Motor neuron (in vitro differentiated cells): ENCODE data around the gene ANKRD35. TPM values are rescaled to one million over a fixed set of nuclear protein-coding genes. Genes with fewer than 3 reads are reported as not detected.

Experiments used
- ATAC-seq, 8 experiments: fragments of 200-7000 bp; cut with Tn5 transposase; replicated peaks in 6 of 8; 2 replicates each; pipeline ENCODE4 v1.8.0; 2021; ENCODE audit warnings: mild to moderate bottlenecking in 8 of 8, moderate library complexity in 8 of 8
- H3K27ac ChIP-seq, 2 donors: fragments of 250-450 bp; sonication (Bioruptor Pico); 2 replicates each; pipeline ENCODE4 v1.9.0; 2021; ENCODE audit warnings: antibody characterized with exemption in 2 of 2, mild to moderate bottlenecking in 2 of 2, moderate library complexity in 1 of 2
- H3K4me1 ChIP-seq, 2 donors: fragments of 250-450 bp; sonication (Bioruptor Pico); replicated peaks in 1 of 2; 2 replicates each; pipeline ENCODE4 v1.6.1; 2021; ENCODE audit warnings: antibody characterized with exemption in 2 of 2, mild to moderate bottlenecking in 2 of 2, moderate library complexity in 1 of 2
- H3K4me3 ChIP-seq, 5 donors: fragments of 250-450 bp; sonication (Bioruptor Pico); 2 replicates each; pipeline ENCODE4 v1.9.0; 2021; ENCODE audit warnings: antibody characterized with exemption in 5 of 5, mild to moderate bottlenecking in 5 of 5, moderate library complexity in 4 of 5
- WGBS, 10 experiments: fragments of 450-650 bp; shearing (Covaris generic); methylation state at CpG; one replicate each; pipeline ENCODE4 v1.0.0; 2022; 5-methylcytosine and 5-hydroxymethylcytosine counted together
- in situ Hi-C, 9 experiments: fragments of 400-800 bp; cut with MboI; loops; one replicate each; pipeline ENCODE4 v1.15.0; 2021; ENCODE audit warnings: low sequenced_read_pairs in 9 of 9, low pct_unique_long_range_greater_than_20kb in 2 of 9; ENCODE audit not compliant: unreplicated experiment in 9 of 9
- total RNA-seq, 8 experiments: library from RNA; unstranded; fragments of 300-600 nt; gene quantifications; 2 replicates each; pipeline versions ENCODE4 v1.2.3 to v1.2.4, GENCODE V29; 2022

The ANKRD35 gene
- total RNA-seq, 8 experiments from 2014 or later = 0.15 to 1.4 (median 0.32) TPM; not detected in 2

DNA sequence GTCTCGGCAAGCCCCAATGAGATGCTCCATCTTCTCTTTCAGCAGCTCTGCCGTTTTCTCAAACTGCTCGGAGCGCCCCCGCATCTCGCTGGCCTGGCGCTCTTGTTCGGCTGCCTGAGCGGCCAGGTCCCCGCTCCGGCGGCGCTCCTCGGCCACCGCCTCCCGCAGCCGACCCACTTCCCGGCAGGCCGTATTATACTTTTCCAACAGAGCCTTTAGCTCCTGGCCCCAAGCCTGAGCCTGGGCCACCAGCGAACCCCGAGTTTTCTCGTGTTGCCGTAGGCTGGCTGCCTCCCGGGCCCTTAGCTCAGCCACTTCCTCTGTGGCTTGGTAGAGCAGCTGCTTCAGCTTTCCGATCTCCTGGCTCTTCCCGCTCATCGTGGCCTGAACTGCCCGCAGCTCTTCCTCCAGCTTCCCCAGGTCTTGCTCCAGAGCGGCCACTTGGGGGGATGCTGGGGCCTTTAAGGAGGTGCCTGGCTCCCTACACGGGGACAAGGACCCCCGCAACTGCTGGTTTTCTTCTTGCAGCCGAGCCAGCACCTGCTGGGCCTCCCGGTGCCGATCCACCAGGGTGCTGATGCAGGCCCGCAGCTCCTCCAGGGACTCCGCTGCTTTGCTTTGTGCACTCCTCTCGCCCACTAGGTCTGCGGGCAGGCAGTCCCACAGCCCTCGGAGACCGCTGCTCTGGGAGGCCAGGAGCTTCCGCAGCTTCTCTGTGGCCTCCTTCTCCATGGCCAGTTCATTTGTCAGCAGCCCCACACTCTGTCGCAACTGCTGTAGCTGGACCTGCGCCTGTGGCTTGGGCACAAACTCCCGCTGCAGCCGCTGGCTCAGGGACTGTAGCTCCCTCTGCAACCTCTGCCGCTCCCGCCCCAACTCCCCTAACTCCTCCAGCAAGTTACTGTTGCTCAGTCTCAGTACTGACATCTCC lies 13.4 kb downstream of the ANKRD35 start:
- H3K27ac ChIP-seq = no peak overlapping the region
- H3K4me3 ChIP-seq = no peak overlapping the region
- ATAC-seq = peak; percentile 53 to 78 (median 62)
- in situ Hi-C loops = loop anchor here in 1 of 9 experiments (25.0 kb wide), 1 partner anchor 110 kb away; no protein-coding TSS in a partner anchor
- 10 to 71% (median 40%) methylated on average over 1 to 26 of the region's 47 CpGs; no CpG with 5 or more reads in 1 of the 10 experiments for WGBS, 10 experiments
- no peaks in the 10 kb centered on the region for H3K4me1 ChIP-seq

DNA sequence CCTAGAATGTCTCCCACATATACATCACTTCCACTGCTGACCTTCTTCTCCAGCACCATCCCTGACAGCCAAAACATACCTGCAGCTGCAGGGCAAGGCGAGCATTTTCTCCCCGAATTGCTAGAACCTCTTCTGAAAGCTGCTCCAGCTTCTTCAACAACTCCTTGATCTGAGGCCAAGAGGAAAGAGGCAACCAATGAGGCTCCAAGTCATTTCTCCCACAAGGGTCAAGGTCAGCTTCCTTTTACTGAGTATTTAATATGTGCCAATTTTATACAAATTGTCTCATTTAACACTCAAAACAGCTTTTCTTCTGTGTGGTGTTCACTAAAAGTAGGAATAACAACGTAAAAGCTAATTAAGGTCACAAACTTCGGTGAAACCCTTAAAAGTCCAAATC lies 17.4 kb downstream of the ANKRD35 start:
- 42 to 91% (median 72%) methylated on average over 2 to 4 of the region's 4 CpGs for WGBS, 10 experiments
- Histone ChIP-seq H3K4me3 (no peak overlapping the region), H3K27ac (no peak overlapping the region), H3K4me1 (no peaks in the 10 kb centered on the region)
- ATAC-seq = no peak
- in situ Hi-C loops = loop anchor here in 1 of 9 experiments (25.0 kb wide), 1 partner anchor 106 kb away; no protein-coding TSS in a partner anchor

DNA sequence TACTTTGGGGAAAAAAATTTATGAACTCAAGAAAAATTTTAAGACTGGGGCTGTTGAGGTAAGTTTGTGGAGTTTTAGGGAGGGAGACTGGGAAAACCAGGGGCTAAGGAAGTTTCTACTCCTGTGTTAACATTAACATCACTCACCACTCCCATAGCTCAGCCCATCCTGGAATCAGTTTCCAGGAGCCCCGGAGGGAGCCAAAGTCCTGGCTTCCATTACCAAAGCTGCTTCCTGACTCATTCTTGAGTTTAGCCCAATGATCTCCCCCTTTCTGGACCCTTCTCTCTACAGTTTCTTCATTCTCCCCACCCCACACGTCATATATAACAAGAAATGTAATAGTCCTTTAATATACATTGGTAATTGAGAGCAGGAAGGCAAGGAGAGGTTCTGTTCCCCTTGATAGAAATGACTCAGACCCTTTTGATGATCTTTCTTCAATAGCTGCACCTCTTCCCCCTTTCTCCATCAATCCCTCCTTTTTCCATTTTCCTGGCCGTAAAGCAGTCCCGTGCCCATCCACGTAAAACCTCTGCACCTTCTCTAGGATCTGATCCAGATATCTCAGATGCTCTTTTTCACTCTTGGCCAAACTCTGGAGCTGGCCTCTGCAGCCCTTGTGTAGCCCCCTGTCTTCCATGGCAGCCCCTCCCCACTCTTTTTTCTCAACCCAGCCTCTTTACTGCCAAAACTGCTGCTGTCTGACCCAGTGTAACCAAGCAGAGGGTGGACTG lies 22.2 kb downstream of the ANKRD35 start:
- no peak overlapping the region for H3K27ac ChIP-seq
- no peak for ATAC-seq
- in situ Hi-C loops = loop anchor here in 1 of 9 experiments (25.0 kb wide), 1 partner anchor 101 kb away; no protein-coding TSS in a partner anchor
- 46 to 100% (median 78%) methylated on average over 1 to 5 of the region's 5 CpGs; no CpG with 5 or more reads in 2 of the 10 experiments for WGBS, 10 experiments
- H3K4me1 ChIP-seq = no peaks in the 10 kb centered on the region
- H3K4me3 ChIP-seq = no peak overlapping the region

DNA sequence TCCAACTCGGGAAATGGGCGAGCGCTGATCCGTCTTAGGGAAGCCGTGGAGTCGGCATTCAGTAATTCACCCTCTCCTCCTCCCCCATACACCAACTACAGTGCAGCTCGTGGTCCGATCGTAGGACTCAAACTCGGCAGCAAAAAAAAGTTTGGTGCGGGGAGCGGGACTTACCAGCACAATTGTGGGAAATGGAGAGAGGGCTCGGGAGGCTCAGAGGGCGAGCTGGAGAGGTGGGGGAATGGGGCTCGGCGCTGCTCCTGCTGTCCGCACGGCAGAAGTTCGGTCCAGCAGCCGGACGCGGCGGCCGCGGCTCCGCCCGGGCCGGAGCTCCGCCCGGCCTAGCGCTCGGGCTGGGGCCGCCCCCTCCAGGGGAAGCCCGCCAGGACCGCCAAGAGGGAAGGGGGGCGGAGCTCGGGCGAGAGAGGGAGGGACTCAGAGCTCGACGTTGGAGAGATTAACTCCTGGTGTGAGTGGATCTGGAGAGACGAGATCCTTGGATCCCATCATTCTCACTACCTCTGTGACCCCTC lies 26.1 kb downstream of the ANKRD35 start:
- Histone ChIP-seq H3K4me3 (peak overlapping the region; percentile 64 to 97 (median 93)), H3K4me1 (peaks cover 5 to 8% of the 10 kb centered on the region in 2 donors), H3K27ac (peak overlapping the region; percentile 11 to 93)
- ATAC-seq = peak; percentile 67 to 80 (median 70)
- in situ Hi-C loops = loop anchor here in 1 of 9 experiments (25.0 kb wide), 1 partner anchor 97 kb away; no protein-coding TSS in a partner anchor
- 0 to 9% (median 0%) methylated on average over 1 to 32 of the region's 41 CpGs; no CpG with 5 or more reads in 3 of the 10 experiments for WGBS, 10 experiments

DNA sequence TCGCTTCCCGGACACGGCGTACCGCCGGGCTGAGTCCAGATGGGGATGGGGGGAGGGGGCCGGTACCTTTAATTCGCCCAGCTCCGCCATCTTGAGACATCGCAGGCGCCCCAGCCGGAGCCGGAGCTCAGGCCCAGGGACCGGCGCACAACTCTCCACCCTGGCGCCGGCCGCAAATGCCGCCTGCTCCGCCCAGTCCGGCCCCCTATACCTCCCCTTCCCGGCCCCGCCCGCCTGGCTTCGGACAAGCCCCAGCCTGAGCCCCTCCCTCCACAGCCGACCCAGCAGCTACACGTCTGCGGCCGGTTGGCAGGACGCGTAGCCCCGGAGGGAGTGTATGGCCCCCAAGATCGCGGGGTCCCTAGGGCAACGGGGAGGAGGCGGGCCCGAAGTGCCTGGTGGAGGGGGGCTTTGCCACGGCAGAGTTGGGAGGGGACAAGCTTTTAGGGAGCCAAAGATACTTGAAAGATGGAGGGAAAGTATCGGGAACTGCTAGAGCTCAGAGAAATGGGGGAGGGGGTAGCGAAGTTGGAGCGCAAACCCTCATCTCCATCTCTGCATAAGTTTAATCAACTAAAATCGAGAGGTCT lies 26.7 kb downstream of the ANKRD35 start, which contains the start of gene PIAS3:
Gene PIAS3, minus strand, starts transcription at position 181 of the 590 bp plus-strand sequence. Its CDS starts 91 bp downstream, at position 90.
- in situ Hi-C loops = loop anchor here in 1 of 9 experiments (25.0 kb wide), 1 partner anchor 97 kb away; no protein-coding TSS in a partner anchor
- H3K4me3 ChIP-seq = peak within 1 kb of the TSS; percentile 64 to 97 (median 93)
- peak; percentile 82 to 90 (median 86) for ATAC-seq
- peak within 1 kb of the TSS; percentile 90 to 93 for H3K27ac ChIP-seq
- peaks cover 5 to 8% of the 10 kb centered on the region in 2 donors for H3K4me1 ChIP-seq
- WGBS, 10 experiments = 0% methylated on average over 1 to 2 of the region's 42 CpGs; no CpG with 5 or more reads in 5 of the 10 experiments

DNA sequence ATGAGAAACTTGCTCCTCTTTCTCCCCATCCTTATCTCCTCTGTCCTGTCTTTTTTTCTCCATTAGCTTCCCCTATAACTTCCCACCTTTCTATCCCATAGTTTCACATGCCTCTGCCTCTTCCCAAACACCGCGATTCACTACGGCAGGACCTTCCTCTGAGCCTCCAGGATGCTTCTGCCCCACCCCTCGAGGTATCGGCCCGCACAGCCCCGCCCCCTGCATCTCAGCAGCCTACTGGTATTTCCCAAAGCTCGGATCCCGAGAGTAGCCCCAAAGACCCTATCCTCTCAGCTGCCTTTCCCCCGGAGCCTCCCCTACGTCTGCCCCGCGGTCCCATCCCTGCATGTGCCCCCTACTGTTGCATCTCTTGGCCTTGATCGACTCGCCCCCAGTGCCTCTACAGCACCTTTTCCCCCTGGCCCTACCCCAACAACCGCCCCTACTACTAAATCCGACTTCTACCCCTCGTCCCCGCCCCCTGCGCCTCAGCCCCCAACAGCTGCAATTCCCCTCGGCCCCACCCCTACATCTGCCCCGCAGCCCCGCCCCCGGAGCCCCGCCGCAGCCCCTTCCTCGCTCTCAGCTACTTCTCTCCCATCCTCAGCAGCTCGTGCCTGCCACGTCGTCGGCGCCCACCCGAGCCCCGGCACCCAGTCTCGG lies 27.3 kb downstream of the ANKRD35 start:
- in situ Hi-C loops = loop anchor here in 1 of 9 experiments (25.0 kb wide), 1 partner anchor 96 kb away; no protein-coding TSS in a partner anchor
- peak overlapping the region; percentile 90 to 93 for H3K27ac ChIP-seq
- peak; percentile 4 to 65 (median 33) for ATAC-seq
- H3K4me3 ChIP-seq = peak overlapping the region; percentile 64 to 97 (median 93)
- H3K4me1 ChIP-seq = peaks cover 5 to 8% of the 10 kb centered on the region in 2 donors
- WGBS, 10 experiments = 8% methylated on average over 2 of the region's 35 CpGs; no CpG with 5 or more reads in 9 of the 10 experiments

DNA sequence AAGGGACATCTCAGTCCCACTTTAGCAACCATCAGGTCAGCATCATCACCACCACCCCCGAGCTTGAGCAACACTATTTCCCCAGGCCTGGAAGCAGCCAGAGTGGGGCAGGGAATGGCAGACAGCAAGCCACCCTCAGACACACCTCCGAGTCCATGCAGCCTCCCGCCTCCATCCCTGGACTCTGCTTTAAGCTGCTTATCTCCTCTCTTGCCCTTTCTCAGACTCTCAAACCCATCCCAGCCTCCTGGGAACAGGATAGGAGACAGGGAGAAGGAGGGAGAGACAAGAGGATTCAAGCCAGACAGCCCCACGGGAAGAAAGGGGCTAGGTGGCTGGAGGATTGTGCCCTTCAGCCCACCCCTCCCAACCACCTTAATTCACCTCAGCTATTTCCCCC lies 28.5 kb downstream of the ANKRD35 start:
- 80 to 100% (median 91%) methylated on average over 1 to 4 of the region's 4 CpGs; no CpG with 5 or more reads in 6 of the 10 experiments for WGBS, 10 experiments
- peaks cover 5 to 8% of the 10 kb centered on the region in 2 donors for H3K4me1 ChIP-seq
- H3K27ac ChIP-seq = no peak overlapping the region
- no peak overlapping the region for H3K4me3 ChIP-seq
- in situ Hi-C loops = loop anchor here in 1 of 9 experiments (25.0 kb wide), 1 partner anchor 95 kb away; no protein-coding TSS in a partner anchor
- no peak for ATAC-seq

DNA sequence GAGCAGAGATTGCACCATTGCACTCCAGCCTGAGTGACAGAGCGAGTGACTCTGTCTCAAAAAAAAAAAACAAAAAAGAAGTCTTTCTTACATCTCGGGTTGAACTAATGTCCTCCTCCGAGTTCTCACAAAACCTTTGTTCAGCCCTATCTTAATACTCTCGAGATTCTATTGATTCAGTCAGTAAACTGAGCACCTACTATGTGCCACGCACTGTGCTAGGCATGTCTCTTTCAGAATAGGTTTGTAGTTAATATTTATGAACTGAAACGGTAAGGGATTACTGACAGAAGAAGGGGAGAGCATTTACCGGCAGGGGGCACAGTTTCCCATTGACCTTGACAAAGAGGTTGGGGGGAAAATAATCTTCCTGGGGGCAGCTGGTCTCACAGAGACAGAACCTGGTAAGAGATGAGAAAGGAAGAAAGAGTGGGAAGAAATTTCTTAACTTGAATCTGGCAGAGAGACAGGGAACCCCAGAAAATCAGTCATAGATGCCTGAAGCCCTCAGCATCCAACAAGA lies 30.2 kb downstream of the ANKRD35 start:
- in situ Hi-C loops = loop anchor here in 1 of 9 experiments (25.0 kb wide), 1 partner anchor 93 kb away; no protein-coding TSS in a partner anchor
- no peak overlapping the region for H3K27ac ChIP-seq
- no peak for ATAC-seq
- H3K4me1 ChIP-seq = peaks cover 5 to 8% of the 10 kb centered on the region in 2 donors
- 44 to 97% (median 86%) methylated on average over 2 to 7 of the region's 7 CpGs for WGBS, 10 experiments
- no peak overlapping the region for H3K4me3 ChIP-seq

DNA sequence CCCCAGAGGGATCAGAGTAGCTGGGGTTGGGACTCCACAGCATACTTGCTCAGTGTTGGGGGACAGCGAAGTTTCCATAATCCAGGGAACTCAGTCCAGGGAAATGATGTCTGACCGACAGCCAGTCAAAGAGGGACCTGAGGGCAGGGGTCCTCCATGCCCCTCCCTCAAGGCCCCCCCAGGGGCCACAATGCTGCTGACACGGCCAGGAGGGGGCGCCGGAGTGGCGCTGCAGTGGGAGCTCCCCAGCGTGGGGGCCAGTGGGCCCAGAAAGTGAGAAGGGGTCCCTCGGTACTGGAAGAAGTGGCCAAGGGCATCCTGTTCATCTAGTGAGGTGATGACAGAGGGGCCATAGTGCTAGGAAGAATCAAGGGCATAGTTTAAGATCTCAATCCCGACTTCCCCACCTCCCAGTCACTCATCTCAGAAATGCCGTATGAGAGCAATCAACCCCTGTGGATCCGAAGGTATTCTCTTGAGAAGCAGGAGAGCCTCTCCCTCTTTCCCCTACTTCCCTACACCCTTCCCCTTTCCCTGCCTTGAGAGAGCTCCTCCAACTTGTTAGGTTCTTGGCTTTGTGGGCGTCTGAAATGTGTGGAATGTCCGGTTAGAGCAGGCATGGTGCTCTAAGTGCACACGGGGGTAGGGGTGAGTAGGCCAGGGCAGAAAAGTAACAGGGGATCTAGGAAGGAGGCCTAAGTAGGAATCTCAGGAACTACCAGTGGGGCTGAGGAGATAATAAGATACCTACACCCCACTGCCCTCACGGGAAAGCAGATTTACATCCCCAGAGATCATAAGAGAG lies 36.1 kb downstream of the ANKRD35 start:
- Histone ChIP-seq H3K4me1 (peaks cover 2 to 9% of the 10 kb centered on the region in 2 donors), H3K4me3 (no peak overlapping the region), H3K27ac (no peak overlapping the region)
- in situ Hi-C loops = loop anchor here in 1 of 9 experiments (25.0 kb wide), 1 partner anchor 87 kb away; no protein-coding TSS in a partner anchor
- ATAC-seq = no peak
- 71 to 100% (median 82%) methylated on average over 1 to 9 of the region's 15 CpGs; no CpG with 5 or more reads in 4 of the 10 experiments for WGBS, 10 experiments

DNA sequence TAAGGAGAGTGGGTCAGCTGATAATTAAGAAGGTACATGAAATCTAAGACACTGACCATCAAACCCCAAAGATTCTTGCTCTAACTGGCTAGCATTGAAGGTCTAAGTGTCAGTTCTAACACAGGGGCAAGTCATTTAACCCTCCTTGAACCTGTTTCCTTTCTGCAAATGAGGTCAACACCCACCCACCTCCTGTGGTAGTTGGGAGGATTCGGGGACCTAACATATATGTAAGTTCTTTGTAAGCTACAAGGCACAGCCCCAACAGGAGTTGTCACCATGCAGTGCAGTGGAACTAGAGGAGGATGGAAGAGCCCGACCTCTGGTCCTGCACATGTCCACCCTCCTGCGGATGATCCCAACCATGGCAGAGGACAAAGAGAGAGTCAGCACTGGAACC lies 37.8 kb downstream of the ANKRD35 start:
- WGBS, 10 experiments = 79 to 100% (median 96%) methylated on average over 1 to 3 of the region's 3 CpGs; no CpG with 5 or more reads in 3 of the 10 experiments
- no peak overlapping the region for H3K27ac ChIP-seq
- in situ Hi-C loops = no loop called here
- ATAC-seq = no peak
- peaks cover 2 to 9% of the 10 kb centered on the region in 2 donors for H3K4me1 ChIP-seq
- H3K4me3 ChIP-seq = no peak overlapping the region
